ENCODE measurements around the gene MYO3B.

MYO3B gene

GRCh38 chr2:170350929-170351826, 173.2 kb downstream of the MYO3B start:
- no peak for TF ChIP-seq CTCF (IDR thresholded peaks at IDR 0.05)

GRCh38 chr2:170353723-170354122, 175.8 kb downstream of the MYO3B start:
- no peak for TF ChIP-seq CTCF (IDR thresholded peaks at IDR 0.05)

- no peak for TF ChIP-seq CTCF (IDR thresholded peaks at IDR 0.05)
Measured at GRCh38 chr2:170354388-170354787, 176.4 kb downstream of the MYO3B start.

- TF ChIP-seq CTCF (IDR thresholded peaks at IDR 0.05) = no peak
Measured at GRCh38 chr2:170354855-170355780, 177.2 kb downstream of the MYO3B start.

GRCh38 chr2:170359466-170359865, 181.5 kb downstream of the MYO3B start:
- TF ChIP-seq CTCF (IDR thresholded peaks at IDR 0.05) = no peak

GRCh38 chr2:170360546-170361089, 182.7 kb downstream of the MYO3B start:
- no peak for TF ChIP-seq CTCF (IDR thresholded peaks at IDR 0.05)
